NCI-H1694 treated with DMSO at 0.1 percent for 48 hours (cell line): Measurements from ENCODE around the gene CSF1.
A peak's percentile ranks its signal among the peaks of the same experiment; 100 is the strongest.

Source experiments
- DNase-seq: peaks from one replicate; lab custom pipeline; 2025; lab: John Stamatoyannopoulos, UW

The CSF1 gene

GRCh38 chr1:109922326-109922725 lies 11.7 kb downstream of the CSF1 start:
- DNase-seq = no peak

- DNase-seq = peak; percentile 82
These were observed 12.7 kb downstream of the CSF1 start for GRCh38 chr1:109923131-109923945.

- no peak for DNase-seq
These were observed 13.3 kb downstream of the CSF1 start for GRCh38 chr1:109923946-109924275.

- DNase-seq = peak; percentile 29
These were observed 13.7 kb downstream of the CSF1 start for GRCh38 chr1:109924316-109924715.

GRCh38 chr1:109925159-109925990 lies 14.7 kb downstream of the CSF1 start:
- no peak for DNase-seq

GRCh38 chr1:109926662-109927300 lies 16.1 kb downstream of the CSF1 start:
- no peak for DNase-seq

- no peak for DNase-seq
These were observed 16.7 kb downstream of the CSF1 start for GRCh38 chr1:109927356-109927755.

GRCh38 chr1:109927911-109928321 lies 17.3 kb downstream of the CSF1 start:
- no peak for DNase-seq

GRCh38 chr1:109928591-109929111 lies 18.0 kb downstream of the CSF1 start:
- no peak for DNase-seq

GRCh38 chr1:109929170-109929569 lies 18.5 kb downstream of the CSF1 start:
- DNase-seq = no peak

GRCh38 chr1:109929588-109930251 lies 19.1 kb downstream of the CSF1 start:
- DNase-seq = no peak

- no peak for DNase-seq
These were observed 19.8 kb downstream of the CSF1 start for GRCh38 chr1:109930252-109930993.

- no peak for DNase-seq
These were observed 20.6 kb downstream of the CSF1 start for GRCh38 chr1:109931189-109931731.

- no peak for DNase-seq
These were observed 21.4 kb downstream of the CSF1 start for GRCh38 chr1:109931911-109932636.

- DNase-seq = no peak
These were observed 22.0 kb downstream of the CSF1 start for GRCh38 chr1:109932679-109933078.

- DNase-seq = no peak
These were observed 23.4 kb downstream of the CSF1 start for GRCh38 chr1:109933856-109934711.

GRCh38 chr1:109935451-109935900 lies 24.8 kb downstream of the CSF1 start:
- DNase-seq = no peak

- DNase-seq = no peak
These were observed 27.1 kb downstream of the CSF1 start for GRCh38 chr1:109937738-109938137.

- DNase-seq = no peak
These were observed 27.9 kb downstream of the CSF1 start for GRCh38 chr1:109938556-109938955.
